CD4-positive, alpha-beta T cell treated with Interleukin-4 for 4 hours (primary cell): Measurements from ENCODE around the gene S100A9.
"Not testable (repeated sequence)": the region's sequence is repeated elsewhere in the genome, so short reads cannot be mapped to it uniquely, and the experiment has no call there.

Experiments
- DNase-seq: peaks from one replicate; pipeline ENCODE4 v3.0.0-alpha.2; 2020

Gene S100A9

DNA sequence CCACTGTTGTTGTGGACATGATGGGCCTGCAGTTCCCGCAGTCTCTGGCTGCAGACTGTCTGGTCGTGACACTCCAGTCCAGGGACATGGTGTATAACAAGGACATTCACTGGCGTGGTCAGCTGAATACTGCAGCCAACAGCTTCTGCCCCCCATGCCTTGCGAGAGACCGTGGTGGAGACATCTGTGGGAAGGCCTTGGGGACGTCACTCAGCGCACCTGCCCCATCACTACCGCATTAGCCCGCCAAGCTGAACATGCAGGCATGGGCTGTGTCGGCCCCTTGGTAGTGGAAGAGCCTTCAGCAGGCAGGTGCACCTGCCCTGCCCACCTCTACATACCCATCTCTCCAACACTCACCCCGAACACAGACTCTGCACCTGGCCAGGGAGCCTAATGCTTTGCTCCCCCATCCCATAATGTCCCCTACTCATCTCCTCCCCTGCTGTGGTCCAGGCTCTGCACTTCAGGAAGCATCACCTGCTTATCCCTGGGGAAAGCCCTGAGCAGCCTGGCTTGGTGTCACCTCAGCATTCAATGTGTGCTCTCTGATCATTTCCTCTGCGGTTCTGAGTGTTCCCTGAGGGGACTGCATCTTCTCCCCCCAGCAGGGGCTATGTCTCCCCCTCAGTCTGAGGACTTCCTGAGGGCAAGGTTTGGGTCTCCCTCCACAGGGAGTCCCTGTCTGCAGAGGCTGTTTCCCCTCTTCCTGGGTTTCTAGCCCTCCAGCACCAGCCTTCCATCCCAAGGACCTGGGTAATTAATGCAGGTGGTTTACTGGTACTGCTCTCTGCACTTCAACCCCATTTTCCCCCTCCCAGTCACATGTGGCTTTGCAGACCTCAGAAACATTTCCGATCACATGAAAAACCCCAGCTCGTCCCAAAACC lies 12.2 kb upstream of the S100A9 start:
- no peak for DNase-seq

DNA sequence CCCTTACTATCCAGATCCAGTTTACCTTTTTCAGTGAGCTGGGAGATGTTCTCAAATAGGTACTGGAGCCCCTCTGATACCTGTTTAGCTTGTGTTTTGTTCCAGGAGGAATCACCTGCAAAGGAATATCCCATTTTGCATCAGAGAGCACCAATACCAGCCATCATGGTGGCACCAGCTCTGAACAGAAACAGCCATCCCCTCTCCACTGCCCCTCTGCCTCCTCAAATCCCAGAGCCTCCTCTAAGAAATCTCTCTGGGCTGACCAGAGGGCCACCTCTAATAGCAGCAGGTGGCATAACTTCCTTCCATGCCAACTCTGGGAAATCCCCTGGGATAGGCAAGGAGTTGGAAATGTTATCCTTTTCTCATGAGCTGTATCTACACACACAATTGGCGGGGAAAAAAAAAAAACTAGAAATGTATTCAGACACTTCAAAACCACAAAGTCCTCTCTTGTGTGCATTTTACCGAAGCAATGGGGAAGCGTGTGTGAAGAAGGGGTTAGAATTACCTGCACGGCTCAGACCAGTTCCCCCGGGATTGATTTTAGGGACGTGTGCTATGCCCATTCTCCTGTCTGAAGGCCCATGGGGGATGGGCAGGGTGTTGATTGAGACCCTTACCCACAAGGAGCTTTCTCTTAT lies 11.5 kb upstream of the S100A9 start:
- DNase-seq, result no peak

- not testable (repeated sequence) for DNase-seq
These were observed 10.6 kb upstream of the S100A9 start for GRCh38 chr1:153347049-153347448.

DNA sequence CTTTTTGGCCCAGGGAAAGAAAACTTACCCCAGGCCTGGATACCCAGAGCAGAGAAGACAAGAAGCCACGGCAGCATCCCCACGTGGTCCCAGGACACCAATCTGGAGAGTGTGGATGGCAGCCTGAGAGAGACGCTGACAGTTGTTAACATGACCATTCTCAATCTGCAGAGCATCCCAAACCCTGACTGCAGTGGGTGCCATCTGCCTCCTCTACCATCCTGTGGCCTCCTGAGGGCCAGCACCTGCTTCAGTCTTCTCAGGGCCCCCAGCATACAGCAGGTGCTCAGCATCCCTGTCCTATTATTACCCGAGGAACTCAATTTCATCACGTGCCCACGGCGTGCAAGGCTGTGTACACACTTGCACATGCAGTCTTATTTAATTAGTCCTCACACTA lies 9.8 kb upstream of the S100A9 start:
- DNase-seq, result no peak

- no peak for DNase-seq
These were observed 8.9 kb upstream of the S100A9 start, which contains the start of gene PGLYRP4 for GRCh38 chr1:153348511-153349362. TSS of gene PGLYRP4 (minus strand) at chr1:153348841. CDS start at chr1:153347932, 909 bp downstream.

- no peak for DNase-seq
These were observed 8.0 kb upstream of the S100A9 start for GRCh38 chr1:153349363-153350320.

- no peak for DNase-seq
These were observed 7.2 kb upstream of the S100A9 start for GRCh38 chr1:153350321-153350957.

GRCh38 chr1:153352523-153352922 lies 5.1 kb upstream of the S100A9 start:
- peak; percentile 66 for DNase-seq

DNA sequence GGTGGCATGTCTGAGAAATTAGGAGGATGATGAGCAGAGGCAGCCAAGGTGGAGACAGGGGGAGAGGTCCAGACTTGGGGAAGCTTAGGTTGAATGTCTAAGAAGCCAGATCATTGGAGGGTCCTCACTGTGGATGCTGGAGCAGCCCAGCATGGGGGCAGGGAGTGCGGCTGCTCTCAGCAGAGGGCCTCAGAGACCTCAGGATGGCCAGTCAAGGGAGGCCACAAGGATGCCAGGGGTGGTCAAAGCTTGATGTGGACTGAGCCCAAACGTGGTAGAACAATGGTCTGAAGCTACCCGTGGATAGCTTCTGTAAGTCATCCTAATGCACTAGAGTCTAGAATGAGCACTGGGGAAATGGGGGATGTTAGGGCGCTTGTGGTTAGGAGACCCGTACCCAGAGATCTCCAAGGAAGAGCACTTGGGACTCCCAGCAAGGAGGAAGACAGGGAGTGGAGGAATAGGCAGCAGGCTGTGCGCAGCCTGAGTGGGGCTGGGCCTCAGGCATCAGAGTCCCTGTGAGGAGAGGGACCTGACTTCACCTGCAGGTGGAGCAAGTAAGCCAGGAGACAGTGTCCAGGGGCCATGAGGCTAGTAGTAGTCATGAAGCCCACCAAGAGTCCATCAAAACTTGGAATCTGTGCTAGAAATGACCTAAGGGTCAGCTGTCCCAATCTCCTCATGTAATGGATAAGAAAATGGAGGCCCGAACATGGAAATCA lies 4.3 kb upstream of the S100A9 start:
- no peak for DNase-seq

- no peak for DNase-seq
These were observed 3.0 kb upstream of the S100A9 start for GRCh38 chr1:153354515-153355193.

- peak; percentile 22 for DNase-seq
These were observed 2.1 kb upstream of the S100A9 start for GRCh38 chr1:153355445-153356071.

- DNase-seq, result no peak
These were observed 1.1 kb upstream of the S100A9 start for GRCh38 chr1:153356392-153357075.

- DNase-seq, result peak; percentile 12
These were observed 390 bp upstream of the S100A9 start for GRCh38 chr1:153357076-153357852.

DNA sequence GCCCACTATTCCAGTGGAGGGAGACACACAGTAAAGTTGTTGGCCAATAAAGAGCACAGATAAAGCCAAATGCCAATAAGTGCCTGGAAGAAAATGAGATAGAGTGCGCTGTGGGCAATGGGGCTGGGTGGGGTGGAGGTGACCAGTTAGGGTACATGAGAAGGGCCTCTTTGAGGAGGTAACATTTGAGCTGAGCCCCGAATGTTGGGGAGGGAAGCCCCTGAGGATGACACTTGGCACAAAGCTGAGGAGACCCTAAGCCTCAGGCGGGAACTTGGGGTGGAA lies 979 bp downstream of the S100A9 start:
- no peak for DNase-seq

DNA sequence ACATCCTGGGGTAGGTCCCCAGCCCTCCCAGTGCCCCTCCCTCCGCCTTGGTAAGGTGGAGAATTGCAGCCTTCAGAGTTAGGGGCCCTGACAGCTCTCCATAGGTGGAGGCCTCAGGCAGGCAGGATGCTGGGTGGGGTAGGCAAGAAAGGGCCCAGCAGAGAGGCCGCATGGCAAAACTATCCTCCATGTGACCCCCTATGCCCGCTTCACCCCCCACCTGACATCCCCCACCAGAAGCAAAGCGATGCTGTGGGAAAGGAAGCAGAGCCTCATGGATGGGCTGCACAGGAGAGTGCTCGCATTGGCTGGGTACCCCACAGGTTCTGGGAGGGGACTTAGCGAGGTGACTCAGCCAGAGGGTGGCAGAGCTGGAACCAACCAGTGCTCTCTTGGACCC lies 1.6 kb downstream of the S100A9 start:
- no peak for DNase-seq

GRCh38 chr1:153360190-153360589 lies 2.5 kb downstream of the S100A9 start:
- DNase-seq, result no peak

DNA sequence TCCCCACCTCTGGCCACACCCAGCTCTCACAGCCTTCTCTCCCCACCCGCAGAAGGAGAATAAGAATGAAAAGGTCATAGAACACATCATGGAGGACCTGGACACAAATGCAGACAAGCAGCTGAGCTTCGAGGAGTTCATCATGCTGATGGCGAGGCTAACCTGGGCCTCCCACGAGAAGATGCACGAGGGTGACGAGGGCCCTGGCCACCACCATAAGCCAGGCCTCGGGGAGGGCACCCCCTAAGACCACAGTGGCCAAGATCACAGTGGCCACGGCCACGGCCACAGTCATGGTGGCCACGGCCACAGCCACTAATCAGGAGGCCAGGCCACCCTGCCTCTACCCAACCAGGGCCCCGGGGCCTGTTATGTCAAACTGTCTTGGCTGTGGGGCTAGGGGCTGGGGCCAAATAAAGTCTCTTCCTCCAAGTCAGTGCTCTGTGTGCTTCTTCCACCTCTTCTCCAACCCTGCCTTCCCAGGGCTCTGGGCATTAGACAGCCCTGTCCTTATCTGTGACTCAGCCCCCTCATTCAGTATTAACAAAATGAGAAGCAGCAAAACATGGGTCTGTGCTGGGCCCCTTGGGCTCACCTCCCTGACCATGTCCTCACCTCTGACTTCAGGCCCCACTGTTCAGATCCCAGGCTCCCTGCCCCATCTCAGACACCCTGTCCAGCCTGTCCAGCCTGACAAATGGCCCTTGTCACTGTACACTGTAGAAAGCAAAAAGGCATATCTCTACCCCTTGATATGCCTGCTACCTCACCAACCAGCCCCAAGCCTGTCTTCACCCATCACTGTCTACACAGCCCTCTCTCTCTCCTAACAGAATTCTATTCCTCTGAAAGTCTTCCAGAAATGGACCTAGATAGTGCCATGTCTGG lies 3.2 kb downstream of the S100A9 start:
- no peak for DNase-seq
